ELF-1 (cell line): ENCODE results near the gene PDZD2.
"Not testable (repeated sequence)": the region's sequence is repeated elsewhere in the genome, so short reads cannot be mapped to it uniquely, and the experiment has no call there.

Experiments used
- DNase-seq: peaks from one replicate; pipeline ENCODE4 v3.0.0-alpha.2; 2016; ENCODE audit warnings: low read depth, low spot score

PDZD2 gene

DNA sequence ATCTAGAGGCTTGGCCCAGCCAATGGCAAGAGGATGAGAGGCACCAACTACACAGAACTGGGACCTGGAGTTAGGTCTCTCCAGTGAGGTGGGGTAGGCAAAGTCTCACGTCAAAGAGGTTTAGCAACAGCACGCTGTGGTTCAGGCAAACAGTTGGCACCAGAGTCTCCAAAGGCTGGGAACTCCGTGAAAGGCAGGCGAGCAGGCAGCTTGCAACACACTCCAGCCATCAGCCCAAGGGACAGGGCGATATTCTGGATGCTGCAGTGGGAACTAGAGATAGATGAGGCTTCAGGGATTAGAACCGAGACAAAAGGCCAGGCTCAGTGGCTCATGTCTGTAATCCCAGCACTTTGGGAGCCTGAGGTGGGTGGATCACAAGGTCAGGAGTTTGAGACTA is 129.1 kb downstream of the PDZD2 start:
- no peak for DNase-seq

DNA sequence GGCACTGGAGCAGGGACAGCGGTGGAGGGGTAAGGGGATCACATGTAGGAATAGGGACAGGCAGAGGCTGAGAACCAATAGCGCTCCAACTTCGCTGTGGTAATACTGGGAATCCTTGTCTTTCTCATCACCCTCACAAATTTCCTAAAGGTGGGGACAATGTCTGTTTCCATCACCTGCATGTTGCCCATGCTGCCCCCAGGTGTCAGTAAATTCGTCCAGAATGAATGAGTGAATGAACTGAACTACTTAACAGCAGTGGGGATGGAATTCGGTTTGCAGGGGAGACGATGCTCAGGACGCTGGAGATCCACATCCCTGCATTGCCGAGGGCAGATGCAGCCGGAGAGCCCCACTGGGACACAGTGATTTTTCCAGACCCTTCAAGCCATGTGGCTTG is 129.9 kb downstream of the PDZD2 start:
- no peak for DNase-seq

DNA sequence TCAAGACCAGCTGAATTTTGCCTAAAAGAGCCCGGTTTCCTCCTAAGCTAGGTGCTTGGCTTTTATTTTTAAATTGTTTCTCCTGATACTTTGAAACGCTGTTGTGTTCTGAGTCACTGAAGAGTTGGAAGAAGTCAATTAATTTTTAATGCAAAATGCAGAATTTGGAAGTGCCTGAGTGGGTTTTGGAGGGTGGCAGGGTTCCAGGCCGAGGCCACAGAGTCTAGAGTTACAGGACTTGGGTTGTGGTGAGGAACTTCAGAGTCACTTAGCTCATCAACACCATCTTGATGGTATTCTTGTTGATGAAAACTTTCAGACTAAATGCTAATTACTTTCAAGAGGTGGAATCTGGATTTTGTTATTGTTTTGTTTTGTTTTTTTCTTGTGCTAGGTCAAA is 130.6 kb downstream of the PDZD2 start:
- DNase-seq = no peak

DNA sequence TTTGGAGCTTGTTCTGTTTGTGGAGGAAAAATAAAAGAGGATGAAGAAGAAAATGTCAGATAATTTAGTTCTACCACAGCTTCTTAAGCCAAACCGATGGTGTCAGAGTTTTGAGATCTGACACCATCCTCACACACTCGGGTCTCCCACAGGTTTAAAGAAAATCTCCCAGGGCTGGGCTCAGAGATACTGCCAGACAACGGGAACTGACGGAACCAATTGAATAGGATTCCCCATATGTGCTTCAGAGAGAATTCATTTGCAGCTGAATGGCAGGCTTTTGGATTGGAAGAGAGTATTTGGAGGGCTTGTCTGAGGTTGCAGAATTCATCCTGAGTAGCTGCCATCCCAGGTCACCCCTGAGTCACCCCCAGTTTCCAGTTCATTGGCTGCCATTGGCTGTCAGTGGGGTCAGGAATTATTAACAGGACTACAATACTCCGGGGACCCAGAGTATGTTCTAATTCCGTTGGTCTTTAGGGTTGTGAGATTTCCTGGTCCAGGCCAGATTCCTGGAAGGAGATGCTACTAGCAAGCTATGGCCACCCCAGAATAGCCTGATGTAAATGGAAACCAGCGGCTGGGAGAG is 131.3 kb downstream of the PDZD2 start:
- DNase-seq = peak; percentile 11

DNA sequence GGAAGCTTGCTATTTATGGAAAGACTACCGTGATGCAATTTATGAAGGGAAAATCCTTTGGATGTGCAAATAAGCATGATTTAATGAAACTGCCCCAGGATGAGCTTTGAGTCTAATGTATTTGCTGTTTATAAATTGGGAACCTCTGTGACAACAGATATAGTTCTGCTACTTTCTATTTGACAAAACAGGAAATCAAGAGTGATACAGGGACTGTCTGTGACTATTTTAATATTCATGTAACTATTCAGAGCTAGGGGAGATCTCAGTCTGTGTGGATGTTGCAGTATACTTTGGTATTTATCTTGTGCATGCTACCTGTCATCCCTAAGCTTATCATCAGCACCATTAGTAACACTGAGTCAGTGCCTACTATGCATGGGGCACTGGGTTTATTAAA is 132.1 kb downstream of the PDZD2 start:
- no peak for DNase-seq

DNA sequence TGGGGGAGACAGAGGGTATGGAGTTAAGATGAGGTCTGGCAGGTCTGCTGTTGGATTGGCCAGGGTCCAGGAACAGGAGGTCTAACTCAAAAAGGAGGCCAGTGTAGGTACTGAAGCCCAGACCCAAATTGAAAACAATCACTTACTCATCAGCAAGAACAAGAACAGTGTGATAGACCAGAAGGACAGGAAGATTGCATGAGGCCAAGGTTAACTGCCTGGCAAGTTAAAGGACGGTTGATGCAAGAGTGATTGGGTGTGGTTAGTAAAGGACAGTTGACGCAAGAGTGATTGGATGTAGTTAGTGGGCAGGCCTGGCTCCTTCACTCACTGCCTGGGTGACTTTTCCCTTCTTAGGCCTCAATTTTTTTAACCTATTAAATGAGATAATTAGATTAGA is 132.6 kb downstream of the PDZD2 start:
- DNase-seq = no peak

DNA sequence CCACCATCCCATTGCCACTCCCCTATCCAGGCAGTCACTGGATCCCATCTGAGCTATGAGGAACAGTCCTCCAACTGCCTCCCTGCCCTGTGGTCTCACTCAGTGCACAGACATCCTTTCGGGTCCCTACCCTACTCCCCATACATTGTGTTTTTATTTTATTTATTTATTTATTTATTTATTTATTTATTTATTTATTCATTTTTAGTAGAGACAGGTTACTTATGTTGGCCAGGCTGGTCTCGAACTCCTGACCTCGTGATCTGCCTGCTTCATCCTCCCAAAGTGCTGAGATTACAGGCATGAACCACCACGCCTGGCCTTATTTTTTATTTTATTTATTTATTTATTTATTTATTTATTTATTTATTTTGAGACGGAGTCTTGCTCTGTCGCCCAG is 137.4 kb downstream of the PDZD2 start:
- not testable (repeated sequence) for DNase-seq

- DNase-seq = no peak
Observed at GRCh38 chr5:31776976-31777651, 138.2 kb downstream of the PDZD2 start.

GRCh38 chr5:31781772-31782171 is 142.8 kb downstream of the PDZD2 start:
- DNase-seq = no peak

GRCh38 chr5:31783086-31783645 is 144.2 kb downstream of the PDZD2 start:
- DNase-seq = no peak

- no peak for DNase-seq
Observed at GRCh38 chr5:31783731-31784130, 144.8 kb downstream of the PDZD2 start.

GRCh38 chr5:31786090-31786631 is 147.2 kb downstream of the PDZD2 start:
- no peak for DNase-seq

DNA sequence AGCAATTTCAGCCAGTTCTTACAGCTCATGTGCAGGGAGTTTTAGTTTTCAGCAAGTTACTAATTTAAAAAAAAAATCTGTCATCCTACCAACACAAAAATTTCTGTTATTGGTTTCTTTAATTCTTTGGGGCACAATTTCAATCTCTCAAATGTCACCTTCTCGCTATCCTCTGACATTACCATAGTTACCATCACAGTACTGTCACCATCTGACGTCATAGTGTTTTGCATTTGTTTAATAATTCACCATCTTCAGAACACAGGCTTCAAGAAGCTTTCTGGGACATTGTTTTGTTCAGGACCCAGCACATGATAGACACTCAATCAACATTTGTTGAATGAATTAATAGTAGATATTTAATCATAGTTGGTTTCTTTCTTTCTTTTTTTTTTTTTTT is 155.1 kb downstream of the PDZD2 start:
- no peak for DNase-seq

- DNase-seq = no peak
Observed at GRCh38 chr5:31798168-31798567, 159.2 kb downstream of the PDZD2 start.

GRCh38 chr5:31800351-31800750 is 161.4 kb downstream of the PDZD2 start:
- peak; percentile 76 for DNase-seq

- no peak for DNase-seq
Observed at GRCh38 chr5:31805785-31806400, 167.0 kb downstream of the PDZD2 start.

GRCh38 chr5:31806561-31806960 is 167.6 kb downstream of the PDZD2 start:
- no peak for DNase-seq

DNA sequence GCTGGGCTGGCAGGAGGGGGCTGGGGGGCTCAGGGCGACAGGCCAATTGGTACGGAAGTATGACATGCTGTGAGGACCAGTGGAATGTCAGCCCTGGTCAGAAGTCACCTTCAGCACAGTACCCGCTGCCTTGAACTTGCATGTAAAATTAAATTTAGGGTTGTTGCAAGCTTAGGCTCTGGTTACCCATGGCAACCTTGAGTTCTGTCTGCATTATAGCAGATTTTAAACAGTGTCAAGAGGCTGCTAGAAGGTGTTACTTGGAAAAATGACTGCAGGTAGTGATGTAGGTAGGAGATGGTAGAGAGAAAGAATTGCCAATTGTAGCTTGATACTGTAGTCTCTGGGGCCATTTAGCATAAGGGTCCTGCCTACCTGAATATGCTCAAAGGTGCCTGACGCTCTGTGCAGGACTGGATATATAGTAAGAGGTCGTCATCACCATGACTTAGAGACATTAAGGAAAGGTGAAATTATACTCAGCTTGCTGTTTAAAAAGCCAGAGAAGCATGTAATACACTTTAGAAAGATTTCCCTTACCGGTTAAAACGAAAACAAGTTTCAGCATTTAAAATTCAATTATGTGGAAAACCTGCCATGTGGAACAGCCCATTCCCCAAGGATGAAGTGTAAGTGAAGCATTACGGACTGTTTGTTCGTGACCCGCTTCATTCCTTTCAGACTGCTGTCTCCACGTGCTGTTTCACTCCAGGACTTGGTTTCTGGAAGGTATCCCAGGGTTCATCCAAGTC is 169.0 kb downstream of the PDZD2 start:
- no peak for DNase-seq

DNA sequence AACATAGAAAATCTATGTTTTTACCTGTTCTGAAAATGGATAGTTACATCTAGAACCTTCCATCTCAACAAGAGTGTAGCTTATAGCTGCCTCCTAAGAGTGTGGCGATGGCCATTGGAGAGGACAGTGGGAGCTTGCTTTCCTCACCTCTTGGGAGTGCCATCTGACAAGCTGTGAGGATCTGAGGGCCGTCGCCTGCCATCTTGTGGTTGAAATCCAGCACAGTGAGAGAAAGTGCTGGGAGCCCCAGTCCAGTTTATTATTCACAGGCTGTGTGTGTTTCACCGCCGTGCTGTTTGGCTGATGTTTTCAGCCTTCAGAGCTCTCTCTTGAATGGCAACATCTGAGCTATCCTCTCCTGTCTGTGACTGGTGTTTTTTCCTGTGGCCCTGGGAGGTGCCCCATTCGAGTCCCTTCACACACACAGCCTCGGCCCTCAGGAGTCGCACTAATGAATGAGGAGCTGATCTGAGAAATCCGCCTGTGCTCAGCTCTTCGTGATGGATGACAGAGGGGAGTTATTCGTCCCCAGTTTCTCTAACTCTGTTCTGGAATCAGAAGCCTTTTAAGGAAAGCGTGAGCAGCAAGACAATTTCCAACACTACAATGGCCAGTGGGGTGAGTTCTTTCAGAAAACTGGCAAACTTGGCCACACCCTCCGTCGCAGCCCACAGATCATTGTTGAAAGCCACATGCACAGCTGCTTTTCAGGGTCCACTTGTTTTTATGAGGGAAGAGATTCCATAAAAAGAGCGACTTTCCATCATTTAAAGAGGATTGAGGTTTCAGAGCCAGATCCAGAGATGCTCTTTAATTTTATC is 170.3 kb downstream of the PDZD2 start:
- peak; percentile 85 for DNase-seq

GRCh38 chr5:31811210-31811609 is 172.3 kb downstream of the PDZD2 start:
- DNase-seq = no peak

- peak; percentile 62 for DNase-seq
Observed at GRCh38 chr5:31815376-31815775, 176.4 kb downstream of the PDZD2 start.
